ENCODE measurements around the gene MYO5B. TPM values are rescaled to one million over a fixed set of nuclear protein-coding genes. Genes with fewer than 3 reads are reported as not detected.

The MYO5B gene
- total RNA-seq, 2 experiments from 2014 or later: not detected

DNA sequence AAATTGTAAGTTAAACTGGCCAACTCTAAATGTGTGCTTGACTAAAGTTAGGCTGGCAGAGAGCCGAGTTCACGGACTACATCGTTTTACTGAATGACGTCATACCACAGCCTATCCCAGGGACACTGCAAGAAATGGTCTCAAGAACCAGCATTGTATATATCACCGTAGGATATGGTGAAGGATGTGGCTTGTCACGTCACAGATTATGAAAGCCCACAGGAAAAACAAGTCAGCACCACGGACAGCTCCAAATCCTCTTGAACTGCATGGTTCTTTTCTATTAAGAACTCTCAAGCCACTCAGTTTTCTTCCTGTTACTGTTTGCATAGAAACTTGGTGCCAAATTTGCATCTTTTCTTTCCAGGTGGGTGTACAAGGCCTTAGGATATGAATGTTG, 296.5 kb downstream of the MYO5B start:
- intact Hi-C loops (cut with DNase I, micrococcal nuclease): no loop called here
- Mint-ChIP-seq H3K9me3 (peaks cover 2% of the 10 kb centered on the region), H3K27me3 (peaks cover 17% of the 10 kb centered on the region), H3K27ac (no peak overlapping the region), H3K36me3 (ENCODE audit: low read depth) (no peaks in the 10 kb centered on the region), H3K4me3 (no peak overlapping the region), H3K4me1 (ENCODE audit: low read depth) (no peaks in the 10 kb centered on the region)
- ChIA-PET POLR2A (interaction anchor here (0.6 kb wide), 1 partner anchor 121 kb away, joined by 3 read pairs; no protein-coding TSS in a partner anchor), CTCF (no interaction called here)
- Histone ChIP-seq H3K27me3 (ENCODE audit: control insufficient read depth in 1 of 2, insufficient read depth in 2 of 2, low read length in 2 of 2) (peaks cover 0 to 7% of the 10 kb centered on the region in 2 experiments), H3K4me1 (ENCODE audit: insufficient read depth, low read length) (no peaks in the 10 kb centered on the region), H3K4me3 (ENCODE audit: low read length) (no peak overlapping the region), H3K9me3 (ENCODE audit: control insufficient read depth in 1 of 2, insufficient read depth in 1 of 2, low read length in 2 of 2) (peaks cover 0 to 9% of the 10 kb centered on the region in 2 experiments), H3K27ac (ENCODE audit: low read depth in 1 of 2, low read length in 2 of 2) (no peak overlapping the region), H3K36me3 (ENCODE audit: insufficient read depth, low read length) (no peaks in the 10 kb centered on the region)
- ATAC-seq (ENCODE audit: poor library complexity) (peak; percentile 66), DNase-seq (peak; percentile 35 to 76 (median 54))
- TF ChIP-seq, protein P1, sequence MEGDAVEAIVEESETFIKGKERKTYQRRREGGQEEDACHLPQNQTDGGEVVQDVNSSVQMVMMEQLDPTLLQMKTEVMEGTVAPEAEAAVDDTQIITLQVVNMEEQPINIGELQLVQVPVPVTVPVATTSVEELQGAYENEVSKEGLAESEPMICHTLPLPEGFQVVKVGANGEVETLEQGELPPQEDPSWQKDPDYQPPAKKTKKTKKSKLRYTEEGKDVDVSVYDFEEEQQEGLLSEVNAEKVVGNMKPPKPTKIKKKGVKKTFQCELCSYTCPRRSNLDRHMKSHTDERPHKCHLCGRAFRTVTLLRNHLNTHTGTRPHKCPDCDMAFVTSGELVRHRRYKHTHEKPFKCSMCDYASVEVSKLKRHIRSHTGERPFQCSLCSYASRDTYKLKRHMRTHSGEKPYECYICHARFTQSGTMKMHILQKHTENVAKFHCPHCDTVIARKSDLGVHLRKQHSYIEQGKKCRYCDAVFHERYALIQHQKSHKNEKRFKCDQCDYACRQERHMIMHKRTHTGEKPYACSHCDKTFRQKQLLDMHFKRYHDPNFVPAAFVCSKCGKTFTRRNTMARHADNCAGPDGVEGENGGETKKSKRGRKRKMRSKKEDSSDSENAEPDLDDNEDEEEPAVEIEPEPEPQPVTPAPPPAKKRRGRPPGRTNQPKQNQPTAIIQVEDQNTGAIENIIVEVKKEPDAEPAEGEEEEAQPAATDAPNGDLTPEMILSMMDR (IDR thresholded peaks at IDR 0.05): no peak

DNA sequence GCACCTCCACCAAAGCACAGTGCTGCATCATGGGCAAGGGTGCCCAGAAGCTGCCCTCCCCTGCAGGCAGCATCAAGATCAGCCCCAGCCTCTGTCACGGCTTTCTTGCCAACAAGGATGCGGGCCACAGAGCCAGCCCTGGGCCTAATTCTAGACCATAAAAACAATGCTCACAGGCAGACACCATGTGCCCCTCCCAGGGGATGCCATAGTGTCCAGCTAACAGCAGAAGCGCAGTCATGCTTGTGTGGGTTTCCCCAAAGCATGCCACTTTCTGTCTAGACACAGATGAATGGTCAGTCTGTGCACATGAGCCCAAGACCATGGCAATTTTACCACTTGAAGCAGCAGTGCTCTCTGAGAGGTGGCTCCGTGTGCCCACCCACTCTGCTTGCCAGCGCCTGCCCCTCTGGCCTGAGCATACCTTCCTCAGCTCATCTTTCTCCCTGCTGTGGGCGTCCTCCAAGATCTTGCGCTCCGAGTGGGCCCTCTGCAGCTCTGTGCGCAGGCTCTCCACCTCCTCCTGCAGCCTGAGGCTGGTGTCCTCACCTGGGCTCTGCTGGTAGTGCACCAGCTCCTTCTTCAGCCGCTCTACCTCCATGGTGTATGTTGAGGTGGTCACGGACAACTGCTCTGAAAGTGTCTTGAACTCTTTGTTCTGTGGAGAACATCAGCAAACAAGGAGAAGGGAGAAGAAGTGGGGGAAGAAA, 300.3 kb downstream of the MYO5B start:
- intact Hi-C loops (cut with DNase I, micrococcal nuclease): no loop called here
- Histone ChIP-seq H3K4me1 (ENCODE audit: insufficient read depth, low read length) (no peaks in the 10 kb centered on the region), H3K9me3 (ENCODE audit: control insufficient read depth in 1 of 2, insufficient read depth in 1 of 2, low read length in 2 of 2) (peaks cover 0 to 4% of the 10 kb centered on the region in 2 experiments), H3K36me3 (ENCODE audit: insufficient read depth, low read length) (no peaks in the 10 kb centered on the region), H3K27ac (ENCODE audit: low read depth in 1 of 2, low read length in 2 of 2) (no peak overlapping the region), H3K27me3 (ENCODE audit: control insufficient read depth in 1 of 2, insufficient read depth in 2 of 2, low read length in 2 of 2) (peaks cover 0 to 7% of the 10 kb centered on the region in 2 experiments), H3K4me3 (ENCODE audit: low read length) (no peak overlapping the region)
- Mint-ChIP-seq H3K4me1 (ENCODE audit: low read depth) (no peaks in the 10 kb centered on the region), H3K36me3 (ENCODE audit: low read depth) (no peaks in the 10 kb centered on the region), H3K9me3 (peaks cover 2% of the 10 kb centered on the region), H3K4me3 (no peak overlapping the region), H3K27ac (no peak overlapping the region), H3K27me3 (peaks cover 32% of the 10 kb centered on the region)
- TF ChIP-seq, protein P1 (IDR thresholded peaks at IDR 0.05): no peak
- ChIA-PET CTCF (no interaction called here), POLR2A (no interaction called here)
- no peak for DNase-seq
- ATAC-seq (ENCODE audit: poor library complexity): no peak

DNA sequence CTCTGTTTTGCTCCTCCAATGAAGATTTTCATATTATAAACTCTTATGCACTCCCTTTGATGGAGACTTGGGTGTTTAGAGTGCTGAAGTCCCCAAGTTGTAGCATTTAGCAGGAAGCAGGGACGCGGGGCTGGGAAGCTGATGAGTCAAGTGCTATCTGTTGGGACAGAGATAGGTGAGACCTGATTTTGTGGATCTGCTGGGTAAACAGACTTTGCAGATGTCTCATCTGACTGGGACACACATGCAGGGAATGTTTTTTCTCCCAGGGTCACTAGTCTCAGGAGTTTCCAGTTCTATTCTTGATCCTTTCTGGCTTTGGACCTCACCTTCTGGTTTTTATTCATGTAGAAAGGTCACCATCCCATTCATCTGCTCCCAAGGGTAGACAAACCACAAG, 301.9 kb downstream of the MYO5B start:
- POLR2A ChIA-PET: no interaction called here
- H3K9me3 ChIP-seq (ENCODE audit: control insufficient read depth in 1 of 2, insufficient read depth in 1 of 2, low read length in 2 of 2): peaks cover 0 to 4% of the 10 kb centered on the region in 2 experiments
- TF ChIP-seq, protein P1 (IDR thresholded peaks at IDR 0.05): no peak
- Mint-ChIP-seq H3K4me3 (no peak overlapping the region), H3K9me3 (no peaks in the 10 kb centered on the region), H3K36me3 (ENCODE audit: low read depth) (no peaks in the 10 kb centered on the region), H3K27ac (no peak overlapping the region), H3K27me3 (peaks cover 32% of the 10 kb centered on the region), H3K4me1 (ENCODE audit: low read depth) (no peaks in the 10 kb centered on the region)
- no peaks in the 10 kb centered on the region for H3K4me1 ChIP-seq (ENCODE audit: insufficient read depth, low read length)
- H3K4me3 ChIP-seq (ENCODE audit: low read length): no peak overlapping the region
- H3K36me3 ChIP-seq (ENCODE audit: insufficient read depth, low read length): no peaks in the 10 kb centered on the region
- no peak for ATAC-seq (ENCODE audit: poor library complexity)
- intact Hi-C loops (cut with DNase I, micrococcal nuclease): no loop called here
- CTCF ChIA-PET: no interaction called here
- peaks cover 0 to 7% of the 10 kb centered on the region in 2 experiments for H3K27me3 ChIP-seq (ENCODE audit: control insufficient read depth in 1 of 2, insufficient read depth in 2 of 2, low read length in 2 of 2)
- no peak overlapping the region for H3K27ac ChIP-seq (ENCODE audit: low read depth in 1 of 2, low read length in 2 of 2)
- DNase-seq: no peak
